ENCODE measurements around the gene TOMM5. TPM values are rescaled to one million over a fixed set of nuclear protein-coding genes. Genes with fewer than 3 reads are reported as not detected.

Gene TOMM5
- total and polyA plus RNA-seq, 2 experiments from 2014 or later = 130 to 288 TPM

GRCh38 chr9:37587521-37587920 is 4.9 kb downstream of the TOMM5 start:
- Histone ChIP-seq H3K9me2 (ENCODE audit: insufficient read depth) (no peaks in the 10 kb centered on the region), H3K9ac (no peak overlapping the region), H3K36me3 (ENCODE audit: low read depth) (peaks cover 54% of the 10 kb centered on the region), H4K20me1 (ENCODE audit: insufficient read depth) (no peaks in the 10 kb centered on the region), H3K4me3 (no peak overlapping the region), H2AFZ (no peak overlapping the region), H3K27ac (no peak overlapping the region), H3K4me1 (ENCODE audit: insufficient read depth) (no peaks in the 10 kb centered on the region; the same call in 1 of the 2 replicates), H3K4me2 (ENCODE audit: unreplicated experiment) (no peak overlapping the region), H3F3A (ENCODE audit: insufficient read depth) (peaks cover 18% of the 10 kb centered on the region; the same call in 1 of the 2 replicates), H3K9me3 (ENCODE audit: low read depth) (no peaks in the 10 kb centered on the region), H3K27me3 (replicated peaks; ENCODE audit: insufficient read depth) (no peaks in the 10 kb centered on the region), H3K79me2 (ENCODE audit: insufficient read depth) (peaks cover 95% of the 10 kb centered on the region)
- 81 to 82% methylated on average over 4 of the region's 4 CpGs for WGBS, 2 experiments (ENCODE audit: low coverage in 1 of 2, low lambda C conversion rate in 2 of 2, missing lambda C conversion rate in 2 of 2)
- no peak for DNase-seq
- no peak for TF ChIP-seq EZH2 (IDR thresholded peaks at IDR 0.05; ENCODE audit: insufficient read depth, poor library complexity, severe bottlenecking)
- no peak for TF ChIP-seq EZH2phosphoT487 (IDR thresholded peaks at IDR 0.05; ENCODE audit: insufficient read depth, low read depth)
- in situ Hi-C loops (cut with MboI) = loop anchor here (25.0 kb wide), 1 partner anchor 750 kb away; no protein-coding TSS in a partner anchor

- H3K9me2 ChIP-seq (ENCODE audit: insufficient read depth) = no peaks in the 10 kb centered on the region
- H3K36me3 ChIP-seq (ENCODE audit: low read depth) = peaks cover 63% of the 10 kb centered on the region
- TF ChIP-seq EZH2 (IDR thresholded peaks at IDR 0.05; ENCODE audit: insufficient read depth, poor library complexity, severe bottlenecking) (no peak), EZH2phosphoT487 (IDR thresholded peaks at IDR 0.05; ENCODE audit: insufficient read depth, low read depth) (no peak)
- H3K4me3 ChIP-seq = no peak overlapping the region
- H3K27me3 ChIP-seq (replicated peaks; ENCODE audit: insufficient read depth) = no peaks in the 10 kb centered on the region
- WGBS, 2 experiments (ENCODE audit: low coverage in 1 of 2, low lambda C conversion rate in 2 of 2, missing lambda C conversion rate in 2 of 2) = 58 to 65% methylated on average over 3 of the region's 3 CpGs
- H3K9ac ChIP-seq = no peak overlapping the region
- peaks cover 90% of the 10 kb centered on the region for H3K79me2 ChIP-seq (ENCODE audit: insufficient read depth)
- H2AFZ ChIP-seq = no peak overlapping the region
- H3K4me2 ChIP-seq (ENCODE audit: unreplicated experiment) = no peak overlapping the region
- in situ Hi-C loops (cut with MboI) = loop anchor here (25.0 kb wide), 1 partner anchor 754 kb away; no protein-coding TSS in a partner anchor
- no peaks in the 10 kb centered on the region for H3K4me1 ChIP-seq (ENCODE audit: insufficient read depth)
- no peaks in the 10 kb centered on the region for H4K20me1 ChIP-seq (ENCODE audit: insufficient read depth)
- no peaks in the 10 kb centered on the region for H3K9me3 ChIP-seq (ENCODE audit: low read depth)
- H3F3A ChIP-seq (ENCODE audit: insufficient read depth) = peaks cover 24% of the 10 kb centered on the region; the same call in 1 of the 2 replicates
- no peak for DNase-seq
- H3K27ac ChIP-seq = no peak overlapping the region
Observed at GRCh38 chr9:37583522-37584121, 8.8 kb downstream of the TOMM5 start.

- H3K9ac ChIP-seq = no peak overlapping the region
- H3K36me3 ChIP-seq (ENCODE audit: low read depth) = peaks cover 53% of the 10 kb centered on the region
- no peak overlapping the region for H2AFZ ChIP-seq
- H3F3A ChIP-seq (ENCODE audit: insufficient read depth) = peaks cover 27% of the 10 kb centered on the region
- no peaks in the 10 kb centered on the region for H3K9me3 ChIP-seq (ENCODE audit: low read depth)
- no peaks in the 10 kb centered on the region for H4K20me1 ChIP-seq (ENCODE audit: insufficient read depth)
- no peaks in the 10 kb centered on the region for H3K9me2 ChIP-seq (ENCODE audit: insufficient read depth)
- H3K4me1 ChIP-seq (ENCODE audit: insufficient read depth) = no peaks in the 10 kb centered on the region
- DNase-seq = peak; percentile 79
- no peak overlapping the region for H3K4me3 ChIP-seq
- H3K27ac ChIP-seq = no peak overlapping the region
- 56 to 62% methylated on average over 6 of the region's 6 CpGs for WGBS, 2 experiments (ENCODE audit: low coverage in 1 of 2, low lambda C conversion rate in 2 of 2, missing lambda C conversion rate in 2 of 2)
- H3K4me2 ChIP-seq (ENCODE audit: unreplicated experiment) = no peak overlapping the region
- H3K79me2 ChIP-seq (ENCODE audit: insufficient read depth) = peaks cover 86% of the 10 kb centered on the region
- no peaks in the 10 kb centered on the region for H3K27me3 ChIP-seq (replicated peaks; ENCODE audit: insufficient read depth)
- in situ Hi-C loops (cut with MboI) = loop anchor here (25.0 kb wide), 1 partner anchor 755 kb away; no protein-coding TSS in a partner anchor
- no peak for TF ChIP-seq EZH2 (IDR thresholded peaks at IDR 0.05; ENCODE audit: insufficient read depth, poor library complexity, severe bottlenecking)
- TF ChIP-seq EZH2phosphoT487 (IDR thresholded peaks at IDR 0.05; ENCODE audit: insufficient read depth, low read depth) = no peak
Observed at GRCh38 chr9:37582548-37583157, 9.7 kb downstream of the TOMM5 start.

GRCh38 chr9:37575921-37576721 is 16.3 kb downstream of the TOMM5 start, which contains the start of gene FBXO10:
Gene FBXO10 (minus strand): TSS chr9:37576380. CDS start chr9:37541768, 34,612 bp downstream.
- Histone ChIP-seq H3K4me1 (ENCODE audit: insufficient read depth) (peaks cover 27% of the 10 kb centered on the region), H3K9me3 (ENCODE audit: low read depth) (no peaks in the 10 kb centered on the region), H3K4me3 (peak within 1 kb of the TSS; percentile 78), H3K36me3 (ENCODE audit: low read depth) (no peaks in the 10 kb centered on the region), H3K9me2 (ENCODE audit: insufficient read depth) (no peaks in the 10 kb centered on the region), H3K4me2 (ENCODE audit: unreplicated experiment) (peak within 1 kb of the TSS; percentile 87), H3K9ac (peak within 1 kb of the TSS; percentile 87), H4K20me1 (ENCODE audit: insufficient read depth) (no peaks in the 10 kb centered on the region), H3K27me3 (replicated peaks; ENCODE audit: insufficient read depth) (no peaks in the 10 kb centered on the region), H2AFZ (peak within 1 kb of the TSS; percentile 82), H3K27ac (peak within 1 kb of the TSS; percentile 64), H3K79me2 (ENCODE audit: insufficient read depth) (peaks cover 67% of the 10 kb centered on the region), H3F3A (ENCODE audit: insufficient read depth) (peaks cover 32% of the 10 kb centered on the region)
- DNase-seq = peak; percentile 91
- WGBS, 2 experiments (ENCODE audit: low coverage in 1 of 2, low lambda C conversion rate in 2 of 2, missing lambda C conversion rate in 2 of 2) = 2% methylated on average over 54 to 56 of the region's 81 CpGs
- TF ChIP-seq EZH2 (IDR thresholded peaks at IDR 0.05; ENCODE audit: insufficient read depth, poor library complexity, severe bottlenecking) = no peak
- TF ChIP-seq EZH2phosphoT487 (IDR thresholded peaks at IDR 0.05; ENCODE audit: insufficient read depth, low read depth) = no peak
- in situ Hi-C loops (cut with MboI) = loop anchor here (25.0 kb wide), 1 partner anchor 761 kb away; no protein-coding TSS in a partner anchor
